ENCODE results near the gene PDGFA.

GRCh38 chr7:475951-476441 is 43.6 kb downstream of the PDGFA start:
- TF ChIP-seq EZH2 (IDR thresholded peaks at IDR 0.05; ENCODE audit: insufficient read depth, poor library complexity, severe bottlenecking) (no peak), EZH2phosphoT487 (IDR thresholded peaks at IDR 0.05; ENCODE audit: insufficient read depth, low read depth) (no peak)

Data from GM23248 (cell line).